K562 (cell line): ENCODE measurements around the gene SGMS1. TPM values are rescaled to one million over a fixed set of nuclear protein-coding genes. Genes with fewer than 3 reads are reported as not detected.

Source experiments
- ADNP ChIP-seq: fragments of 200-800 bp; sonication (Bioruptor generic); IDR thresholded peaks from 2 replicates; pipeline ENCODE4 v1.6.1; 2016; ENCODE audit warnings: missing genetic modification characterization, missing compliant biosample characterization
- GATA2 ChIP-seq: sonication (generic); formaldehyde crosslinking; IDR thresholded peaks from 2 replicates; pipeline ENCODE4 v1.4.0; 2020; ENCODE audit warnings: mild to moderate bottlenecking, missing genetic modification reagents
- HMGXB4 ChIP-seq: sonication (generic); formaldehyde crosslinking; IDR thresholded peaks from 2 replicates; pipeline ENCODE4 v1.8.1; 2023; ENCODE audit warnings: mild to moderate bottlenecking, missing genetic modification reagents
- HOMEZ ChIP-seq: fragments of 250-450 bp; sonication (Bioruptor Pico); IDR thresholded peaks from 2 replicates; pipeline ENCODE4 v1.4.0; 2020; ENCODE audit warnings: mild to moderate bottlenecking, moderate library complexity
- ILF3 ChIP-seq: fragments of 450-650 bp; IDR thresholded peaks from 2 replicates; pipeline ENCODE4 v1.6.1; 2018; ENCODE audit warnings: antibody characterized with exemption, mild to moderate bottlenecking, moderate library complexity, borderline replicate concordance
- KDM1A ChIP-seq, 2 experiments: fragments of 450-650 bp; IDR thresholded peaks; 2 replicates each; pipeline ENCODE4 v1.6.1; 2016; ENCODE audit warnings: mild to moderate bottlenecking in 2 of 2
- MCM7 ChIP-seq, 2 experiments: fragments of 450-650 bp; IDR thresholded peaks; 2 replicates each; pipeline ENCODE4 v1.6.1; 2016 to 2018
- MED1 ChIP-seq: sonication (generic); formaldehyde crosslinking; IDR thresholded peaks from 2 replicates; pipeline ENCODE4 v1.8.1; 2023; ENCODE audit warnings: missing genetic modification reagents, borderline replicate concordance
- NCOR1 ChIP-seq: fragments of 450-650 bp; IDR thresholded peaks from 2 replicates; pipeline ENCODE4 v1.6.1; 2016; ENCODE audit warnings: mild to moderate bottlenecking, moderate library complexity
- PML ChIP-seq: IDR thresholded peaks from 2 replicates; pipeline ENCODE4 v1.6.1; 2012; ENCODE audit warnings: low read length, inconsistent platforms
- RBBP5 ChIP-seq: fragments of 200-600 bp; sonication (generic); IDR thresholded peaks from 2 replicates; pipeline ENCODE4 v1.6.1; 2012; ENCODE audit warnings: borderline replicate concordance, mild to moderate bottlenecking, low read length, control low read depth, inconsistent platforms; ENCODE audit not compliant: insufficient read depth, poor library complexity, severe bottlenecking
- SFPQ ChIP-seq: fragments of 200-400 bp; formaldehyde crosslinking; IDR thresholded peaks from 2 replicates; pipeline ENCODE4 v1.6.1; 2017; ENCODE audit warnings: mild to moderate bottlenecking, low read depth, low read length, moderate library complexity
- SIX5 ChIP-seq, 2 experiments: IDR thresholded peaks; 2 replicates each; pipeline ENCODE4 v1.6.1; 2011; ENCODE audit warnings: low read length in 2 of 2, borderline replicate concordance in 1 of 2, low read depth in 1 of 2, mild to moderate bottlenecking in 1 of 2, moderate library complexity in 1 of 2; ENCODE audit not compliant: insufficient read depth in 1 of 2
- TEAD4 ChIP-seq, 2 experiments: sonication (generic) in 1 of 2; formaldehyde crosslinking in 1 of 2; IDR thresholded peaks; 2 replicates each; pipeline versions ENCODE4 v1.6.1 to v1.8.0; 2012 to 2022; ENCODE audit warnings: borderline replicate concordance in 1 of 2, inconsistent platforms in 1 of 2, low read length in 1 of 2, mild to moderate bottlenecking in 1 of 2, missing genetic modification reagents in 1 of 2
- TRIM28 ChIP-seq: fragments of 450-650 bp; IDR thresholded peaks from 2 replicates; pipeline ENCODE4 v1.6.1; 2017
- ZNF175 ChIP-seq: fragments of 200-800 bp; sonication (Bioruptor generic); IDR thresholded peaks from 2 replicates; pipeline ENCODE4 v1.6.1; 2016; ENCODE audit warnings: low read depth, mild to moderate bottlenecking, missing genetic modification characterization, missing compliant biosample characterization
- ZNF224 ChIP-seq: sonication (generic); formaldehyde crosslinking; IDR thresholded peaks from 2 replicates; pipeline ENCODE4 v1.8.0; 2022; ENCODE audit warnings: mild to moderate bottlenecking, missing genetic modification reagents
- ZNF280A ChIP-seq: fragments of 450-650 bp; IDR thresholded peaks from 2 replicates; pipeline ENCODE4 v1.6.1; 2018; ENCODE audit warnings: mild to moderate bottlenecking, low read depth; ENCODE audit not compliant: partially characterized antibody
- polyA plus RNA-seq, 8 experiments: library from polyadenylated mRNA; depleted of rRNA in 4 of 8; stranded (reverse) in 5 of 8; unstranded in 3 of 8; fragments of >200 nt; fragmentation: Nextera tagmentation in 2 of 8; fragmentation: Illumina TruSeq in 1 of 8; extraction: Ambion mirVana in 2 of 8; extraction: Trizol in 1 of 8; gene quantifications; 2 replicates each; pipeline versions ENCODE4 v1.2.1 to v1.2.3, GENCODE V29; 2011 to 2014; ENCODE audit warnings: inconsistent platforms in 1 of 8, missing spikeins in 1 of 8
- total RNA-seq, 7 experiments: library from RNA; depleted of rRNA in 6 of 7; stranded (reverse); fragments of >200 nt in 6 of 7; fragmentation: Illumina TruSeq in 2 of 7; extraction: Trizol in 2 of 7; gene quantifications; 2 replicates each; pipeline versions ENCODE4 v1.2.1 to v1.2.3, GENCODE V29; 2011 to 2021; ENCODE audit warnings: low replicate concordance in 1 of 7
- TF ChIP-seq, protein P1 (sequence below): fragments of 450-650 bp; IDR thresholded peaks from 2 replicates; pipeline ENCODE4 v1.6.1; 2016; ENCODE audit warnings: antibody characterized with exemption

The SGMS1 gene
- total and polyA plus RNA-seq, 9 of the 15 experiments (the other 6 are each of a cell fraction or from before 2014, with no cell fraction given) = 22.6 to 232 (median 82.2) TPM

DNA sequence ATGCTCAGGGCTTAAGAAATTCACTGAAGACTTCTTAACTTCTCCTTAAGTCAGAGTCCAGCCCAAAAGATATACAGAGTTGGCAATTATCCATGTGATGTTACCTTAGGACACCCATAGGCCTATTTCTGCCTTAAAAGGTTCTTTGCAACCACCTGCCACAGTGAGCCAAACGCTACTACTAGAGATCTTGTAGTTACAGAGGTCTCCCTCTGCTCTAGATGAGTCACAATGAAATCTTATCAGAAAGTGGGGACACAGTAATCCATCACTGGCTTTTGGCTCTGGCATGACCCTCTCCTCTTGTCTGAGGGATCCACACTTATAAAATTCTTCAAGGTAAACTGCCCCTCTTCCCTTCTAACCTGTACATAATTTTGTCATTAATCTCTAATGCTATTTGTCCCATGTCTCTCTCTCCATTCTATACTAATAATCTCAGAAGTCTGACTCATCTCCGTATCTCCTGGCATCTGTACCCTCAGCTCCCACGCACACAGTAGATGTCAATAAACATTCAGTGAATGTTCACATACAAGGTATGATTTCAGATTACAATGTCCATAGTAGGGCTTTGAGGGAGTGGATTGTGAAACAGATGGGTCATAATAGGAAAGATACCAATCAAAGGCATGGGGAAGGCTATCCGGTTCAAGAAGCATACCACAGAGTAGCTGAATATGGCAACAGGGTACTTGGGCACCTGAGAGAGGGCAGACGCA, 112.1 kb downstream of the SGMS1 start (continued):
- no peak for TF ChIP-seq HOMEZ (CRISPR knock-in tag)
- TF ChIP-seq HMGXB4 (CRISPR knock-in tag) = no peak
- TF ChIP-seq TEAD4 (IDR thresholded peaks at IDR 0.05; ENCODE audit: low read length) = peak; percentile 70; the same call in 1 of the 2 replicates
- no peak for TF ChIP-seq TEAD4 (CRISPR knock-in tag; IDR thresholded peaks at IDR 0.05; ENCODE audit: borderline replicate concordance)
- TF ChIP-seq GATA2 (CRISPR knock-in tag) = peak; percentile 41; the same call in 1 of the 2 replicates
- no peak for TF ChIP-seq PML
- TF ChIP-seq ZNF224 (CRISPR knock-in tag) = no peak
- TF ChIP-seq ADNP (tag) = no peak
- no peak for TF ChIP-seq ILF3
- TF ChIP-seq, protein P1, sequence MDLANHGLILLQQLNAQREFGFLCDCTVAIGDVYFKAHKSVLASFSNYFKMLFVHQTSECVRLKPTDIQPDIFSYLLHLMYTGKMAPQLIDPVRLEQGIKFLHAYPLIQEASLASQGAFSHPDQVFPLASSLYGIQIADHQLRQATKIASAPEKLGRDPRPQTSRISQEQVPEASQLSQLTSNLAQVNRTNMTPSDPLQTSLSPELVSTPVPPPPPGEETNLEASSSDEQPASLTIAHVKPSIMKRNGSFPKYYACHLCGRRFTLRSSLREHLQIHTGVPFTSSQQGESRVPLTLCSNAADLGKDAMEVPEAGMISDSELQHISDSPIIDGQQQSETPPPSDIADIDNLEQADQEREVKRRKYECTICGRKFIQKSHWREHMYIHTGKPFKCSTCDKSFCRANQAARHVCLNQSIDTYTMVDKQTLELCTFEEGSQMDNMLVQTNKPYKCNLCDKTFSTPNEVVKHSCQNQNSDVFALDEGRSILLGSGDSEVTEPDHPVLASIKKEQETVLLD = no peak
- no peak for TF ChIP-seq ZNF175 (CRISPR knock-in tag)
- TF ChIP-seq SIX5 (IDR thresholded peaks at IDR 0.05; ENCODE audit: borderline replicate concordance in 1 of 2, insufficient read depth in 1 of 2, low read depth in 1 of 2, low read length in 2 of 2) = no peak
- no peak for TF ChIP-seq MED1 (CRISPR knock-in tag)
- peak; percentile 44 to 55; a peak in 3 of 4 replicates for TF ChIP-seq KDM1A (IDR thresholded peaks at IDR 0.05)
- no peak for TF ChIP-seq SFPQ
- TF ChIP-seq NCOR1 = 0 out of 2 replicates have a peak, but pooled peaks have one; percentile 19
- no peak for TF ChIP-seq TRIM28
- no peak for TF ChIP-seq MCM7 (IDR thresholded peaks at IDR 0.05)
- no peak for TF ChIP-seq RBBP5
- no peak for TF ChIP-seq ZNF280A
